GM18519 (cell line): ENCODE data around the gene IZUMO1R.
"Not testable (repeated sequence)": the region's sequence is repeated elsewhere in the genome, so short reads cannot be mapped to it uniquely, and the experiment has no call there.

Source experiments
- ATAC-seq: cut with Tn5 transposase; IDR thresholded peaks from one replicate; pipeline ENCODE4 v1.9.1; 2021; ENCODE audit warnings: mild to moderate bottlenecking, moderate library complexity; ENCODE audit not compliant: unreplicated experiment, low FRiP score

IZUMO1R gene

GRCh38 chr11:94303966-94304958 lies at the start of gene IZUMO1R:
Gene IZUMO1R (plus strand): TSS chr11:94304580. CDS start chr11:94305637, 1,057 bp downstream.
- ATAC-seq, result no peak

- ATAC-seq, result peak; percentile 93
Measured at GRCh38 chr11:94271885-94272372, 32.5 kb upstream of the IZUMO1R start.

- peak; percentile 34 for ATAC-seq
Measured at GRCh38 chr11:94272738-94273313, 31.6 kb upstream of the IZUMO1R start.

GRCh38 chr11:94275961-94276360 lies 28.4 kb upstream of the IZUMO1R start:
- ATAC-seq, result no peak

GRCh38 chr11:94276943-94277342 lies 27.4 kb upstream of the IZUMO1R start:
- no peak for ATAC-seq

- ATAC-seq, result not testable (repeated sequence)
Measured at GRCh38 chr11:94278207-94278606, 26.2 kb upstream of the IZUMO1R start.

GRCh38 chr11:94279996-94280395 lies 24.4 kb upstream of the IZUMO1R start:
- ATAC-seq, result no peak

GRCh38 chr11:94281324-94281723 lies 23.1 kb upstream of the IZUMO1R start:
- no peak for ATAC-seq

GRCh38 chr11:94283678-94284077 lies 20.7 kb upstream of the IZUMO1R start:
- no peak for ATAC-seq

GRCh38 chr11:94295534-94295933 lies 8.8 kb upstream of the IZUMO1R start:
- no peak for ATAC-seq

GRCh38 chr11:94297985-94298576 lies 6.3 kb upstream of the IZUMO1R start:
- ATAC-seq, result no peak

GRCh38 chr11:94302776-94303175 lies 1.6 kb upstream of the IZUMO1R start:
- no peak for ATAC-seq

GRCh38 chr11:94305146-94305545 lies 766 bp downstream of the IZUMO1R start:
- ATAC-seq, result no peak

GRCh38 chr11:94307101-94307791 lies 2.9 kb downstream of the IZUMO1R start:
- ATAC-seq, result no peak

GRCh38 chr11:94308024-94308423 lies 3.6 kb downstream of the IZUMO1R start:
- ATAC-seq, result no peak

- ATAC-seq, result no peak
Measured at GRCh38 chr11:94309757-94310156, 5.4 kb downstream of the IZUMO1R start.

GRCh38 chr11:94310191-94310875 lies 6.0 kb downstream of the IZUMO1R start:
- ATAC-seq, result no peak

GRCh38 chr11:94312339-94312738 lies 8.0 kb downstream of the IZUMO1R start:
- ATAC-seq, result no peak

GRCh38 chr11:94314064-94314463 lies 9.7 kb downstream of the IZUMO1R start:
- ATAC-seq, result no peak

- ATAC-seq, result no peak
Measured at GRCh38 chr11:94315664-94316063, 11.3 kb downstream of the IZUMO1R start.
